Fibroblast of lung (primary cell): Measurements from ENCODE around the gene FIBIN. TPM values are rescaled to one million over a fixed set of nuclear protein-coding genes. Genes with fewer than 3 reads are reported as not detected.

Experiments
- DNase-seq, 2 donors: peaks; one replicate each; pipeline versions ENCODE4 v3.0.0 to v3.0.0-alpha.2; 2010; ENCODE audit warnings: low read depth in 2 of 2
- H2AFZ ChIP-seq: 2 replicates; pipeline ENCODE4 v1.5.1; 2012; ENCODE audit warnings: low read length, control low read depth, inconsistent platforms
- H3K27ac ChIP-seq: 2 replicates; pipeline ENCODE4 v1.5.1; 2011; ENCODE audit warnings: low read length, control low read depth; ENCODE audit not compliant: insufficient read depth
- H3K27me3 ChIP-seq: 2 replicates; pipeline ENCODE4 v1.5.1; 2011; ENCODE audit warnings: mild to moderate bottlenecking, low read length; ENCODE audit not compliant: control insufficient read depth, insufficient read depth
- H3K36me3 ChIP-seq: 2 replicates; pipeline ENCODE4 v1.5.1; 2011; ENCODE audit warnings: low read length; ENCODE audit not compliant: control insufficient read depth, insufficient read depth
- H3K4me1 ChIP-seq: 2 replicates; pipeline ENCODE4 v1.5.1; 2011; ENCODE audit warnings: low read length; ENCODE audit not compliant: control insufficient read depth, insufficient read depth; ENCODE audit errors: extremely low read depth
- H3K4me2 ChIP-seq: 2 replicates; pipeline ENCODE4 v1.5.1; 2011; ENCODE audit warnings: low read length, control low read depth; ENCODE audit not compliant: insufficient read depth; ENCODE audit errors: extremely low read depth
- H3K4me3 ChIP-seq, 4 experiments: fragments of 200-600 bp in 1 of 4; sonication (generic) in 1 of 4; replicated peaks in 1 of 4; 2 replicates each; pipeline ENCODE4 v1.5.1; 2011 to 2016; ENCODE audit warnings: low read length in 4 of 4, low read depth in 3 of 4, mild to moderate bottlenecking in 3 of 4, control low read depth in 2 of 4, inconsistent platforms in 1 of 4, mixed read lengths in 1 of 4; ENCODE audit not compliant: insufficient read depth in 1 of 4; ENCODE audit errors: control extremely low read depth in 1 of 4
- H3K79me2 ChIP-seq: 2 replicates; pipeline ENCODE4 v1.5.1; 2012; ENCODE audit warnings: mild to moderate bottlenecking, low read length, inconsistent platforms; ENCODE audit not compliant: control insufficient read depth, insufficient read depth
- H3K9ac ChIP-seq: 2 replicates; pipeline ENCODE4 v1.5.1; 2011; ENCODE audit warnings: mild to moderate bottlenecking, low read length, control low read depth; ENCODE audit not compliant: insufficient read depth
- H3K9me3 ChIP-seq: 2 replicates; pipeline ENCODE4 v1.5.1; 2012; ENCODE audit warnings: low read depth, low read length; ENCODE audit not compliant: control insufficient read depth, insufficient read depth
- H4K20me1 ChIP-seq: 2 replicates; pipeline ENCODE4 v1.5.1; 2011; ENCODE audit warnings: low read length; ENCODE audit not compliant: control insufficient read depth, insufficient read depth; ENCODE audit errors: extremely low read depth
- CTCF ChIP-seq, 2 donors: IDR thresholded peaks in 1 of 2; conservative IDR thresholded peaks in 1 of 2; 1 replicate in 1 of 2; 2 replicates in 1 of 2; pipeline ENCODE4 v1.5.1; 2011 to 2012; ENCODE audit warnings: low read length in 2 of 2, control low read depth in 1 of 2, inconsistent platforms in 1 of 2, low read depth in 1 of 2, mild to moderate bottlenecking in 1 of 2
- EZH2 ChIP-seq: IDR thresholded peaks from 2 replicates; pipeline ENCODE4 v1.5.1; 2012; ENCODE audit warnings: low read length, control low read depth, mild to moderate bottlenecking; ENCODE audit errors: missing control alignments
- polyA minus RNA-seq: library from RNA; depleted of rRNA, polyadenylated mRNA; stranded (reverse); fragments of >200 nt; gene quantifications from 2 replicates; pipeline ENCODE4 v1.2.3, GENCODE V29; 2011; ENCODE audit warnings: low replicate concordance
- polyA plus RNA-seq, 2 donors: library from polyadenylated mRNA; depleted of rRNA in 1 of 2; stranded (reverse) in 1 of 2; unstranded in 1 of 2; fragments of >200 nt; gene quantifications; 2 replicates each; pipeline ENCODE4 v1.2.1, GENCODE V29; 2011 to 2012; ENCODE audit warnings: missing spikeins in 1 of 2
- total RNA-seq: library from RNA; depleted of rRNA; stranded (reverse); fragments of >200 nt; gene quantifications from 2 replicates; pipeline ENCODE4 v1.2.1, GENCODE V29; 2014

FIBIN gene
- total RNA-seq (89.8 and 112 TPM in 2 replicates), polyA plus RNA-seq (14.9 and 27.3 TPM in 2 replicates), polyA minus RNA-seq (3.9 and 9.5 TPM in 2 replicates)
- 13.8 and 25.6 TPM in 2 replicates for polyA plus RNA-seq (2012)

GRCh38 chr11:26993965-26994457, at the start of gene FIBIN:
FIBIN (plus strand) TSS chr11:26994112; CDS start chr11:26994527, 415 bp downstream.
- no peaks in the 10 kb centered on the region for H3K36me3 ChIP-seq
- TF ChIP-seq EZH2 (no peak), CTCF (conservative IDR thresholded peaks at IDR 0.05 in 1 of 2, IDR thresholded peaks at IDR 0.05 in 1 of 2; ENCODE audit: low read depth in 1 of 2, low read length in 2 of 2) (peak in 1 of 2 donors; percentile 11)
- H3K9ac ChIP-seq, result peak within 1 kb of the TSS; percentile 48
- no peaks in the 10 kb centered on the region for H4K20me1 ChIP-seq
- no peaks in the 10 kb centered on the region for H3K79me2 ChIP-seq
- DNase-seq, result peak; percentile 76 to 89
- peak within 1 kb of the TSS; percentile 63 for H2AFZ ChIP-seq
- peak within 1 kb of the TSS; percentile 60 to 96 (median 72) for H3K4me3 ChIP-seq
- peaks cover 6% of the 10 kb centered on the region for H3K4me1 ChIP-seq
- H3K9me3 ChIP-seq, result no peaks in the 10 kb centered on the region
- H3K27ac ChIP-seq, result peak within 1 kb of the TSS; percentile 27
- H3K27me3 ChIP-seq, result no peaks in the 10 kb centered on the region
- peak within 1 kb of the TSS; percentile 84 for H3K4me2 ChIP-seq

- TF ChIP-seq CTCF (conservative IDR thresholded peaks at IDR 0.05 in 1 of 2, IDR thresholded peaks at IDR 0.05 in 1 of 2; ENCODE audit: low read depth in 1 of 2, low read length in 2 of 2), result no peak
- no peak for TF ChIP-seq EZH2
- Histone ChIP-seq H3K4me3 (no peak overlapping the region), H2AFZ (no peak overlapping the region), H3K27ac (no peak overlapping the region), H3K4me1 (peaks cover 11% of the 10 kb centered on the region), H3K4me2 (no peak overlapping the region), H3K79me2 (no peaks in the 10 kb centered on the region), H4K20me1 (no peaks in the 10 kb centered on the region), H3K36me3 (no peaks in the 10 kb centered on the region), H3K27me3 (no peaks in the 10 kb centered on the region), H3K9me3 (no peaks in the 10 kb centered on the region), H3K9ac (no peak overlapping the region)
- peak; percentile 30 to 67 for DNase-seq
Measured at GRCh38 chr11:26944866-26945664, 48.8 kb upstream of the FIBIN start.

GRCh38 chr11:26946257-26946716, 47.6 kb upstream of the FIBIN start:
- H3K79me2 ChIP-seq, result no peaks in the 10 kb centered on the region
- H3K27me3 ChIP-seq, result no peaks in the 10 kb centered on the region
- TF ChIP-seq EZH2 (no peak), CTCF (conservative IDR thresholded peaks at IDR 0.05 in 1 of 2, IDR thresholded peaks at IDR 0.05 in 1 of 2; ENCODE audit: low read depth in 1 of 2, low read length in 2 of 2) (no peak)
- H4K20me1 ChIP-seq, result no peaks in the 10 kb centered on the region
- DNase-seq, result peak; percentile 67 to 77
- no peaks in the 10 kb centered on the region for H3K36me3 ChIP-seq
- peak overlapping the region; percentile 16 for H3K4me2 ChIP-seq
- peak overlapping the region; percentile 63 for H3K27ac ChIP-seq
- H3K4me1 ChIP-seq, result peaks cover 13% of the 10 kb centered on the region
- H3K9me3 ChIP-seq, result no peaks in the 10 kb centered on the region
- H3K4me3 ChIP-seq, result no peak overlapping the region
- no peak overlapping the region for H3K9ac ChIP-seq
- no peak overlapping the region for H2AFZ ChIP-seq
